ENCODE data around the gene NPDC1.

The NPDC1 gene

GRCh38 chr9:137056739-137057415 lies 10.9 kb upstream of the NPDC1 start:
- DNase-seq (ENCODE audit: low read depth, low spot score), result no peak

- DNase-seq (ENCODE audit: low read depth, low spot score), result peak; percentile 77
Measured at GRCh38 chr9:137055385-137056364, 9.7 kb upstream of the NPDC1 start.

GRCh38 chr9:137054932-137055384 lies 9.0 kb upstream of the NPDC1 start:
- DNase-seq (ENCODE audit: low read depth, low spot score), result no peak

DNA sequence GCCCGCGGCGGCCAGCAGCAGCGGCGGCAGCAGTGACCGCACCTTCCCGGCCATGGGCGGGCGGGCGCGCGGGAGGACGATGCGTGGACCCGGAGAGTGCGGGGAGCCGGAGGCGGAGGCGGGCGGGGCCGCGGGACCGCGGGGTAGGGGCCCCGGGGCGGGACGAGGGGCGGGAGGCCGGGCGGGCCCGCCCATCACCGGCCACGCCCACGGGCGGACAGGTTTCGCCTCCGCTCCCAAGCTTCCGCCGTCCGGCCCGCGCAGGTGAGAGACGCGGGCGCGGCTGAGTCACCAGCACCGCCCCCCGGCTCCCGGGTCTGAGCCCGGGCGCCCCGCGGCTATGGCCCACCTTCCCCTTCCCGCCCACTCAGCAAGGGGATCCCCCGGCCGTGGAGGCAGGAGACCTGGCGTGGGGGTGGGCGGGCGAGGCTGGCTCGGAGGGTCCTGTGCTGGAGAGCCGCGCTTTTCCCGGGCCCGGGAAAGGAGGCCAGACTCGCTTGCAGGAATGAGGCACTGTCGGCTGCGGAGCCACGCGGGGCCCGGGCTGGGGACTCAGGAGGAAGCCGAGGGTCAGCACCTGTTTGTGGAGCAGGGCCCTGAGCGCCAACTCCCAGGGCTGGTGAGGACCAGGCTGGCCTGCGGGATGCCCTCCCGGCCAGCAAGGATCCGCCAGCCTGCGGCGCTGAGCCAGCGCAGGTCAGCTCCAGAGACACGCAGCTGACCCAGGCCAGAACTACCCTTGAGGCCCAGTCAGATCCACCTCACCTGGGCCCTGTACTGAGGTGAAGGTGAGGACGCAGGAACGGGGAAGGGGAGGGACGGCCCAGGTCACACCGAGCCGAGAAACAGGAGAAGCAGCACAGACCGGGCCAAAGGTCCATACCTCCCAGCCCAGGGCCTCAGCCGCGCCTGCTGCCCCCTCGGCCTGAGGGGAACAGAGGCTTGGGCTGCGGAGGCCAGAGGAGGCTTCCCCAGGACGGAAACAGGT lies 8.3 kb upstream of the NPDC1 start, which contains the start of gene ENTPD2:
Gene ENTPD2 (minus strand): TSS at position 118 of the 988 bp plus-strand sequence. CDS start 64 bp downstream, at position 54.
- no peak for DNase-seq (ENCODE audit: low read depth, low spot score)

GRCh38 chr9:137052998-137053943 lies 7.3 kb upstream of the NPDC1 start:
- DNase-seq (ENCODE audit: low read depth, low spot score), result no peak

DNA sequence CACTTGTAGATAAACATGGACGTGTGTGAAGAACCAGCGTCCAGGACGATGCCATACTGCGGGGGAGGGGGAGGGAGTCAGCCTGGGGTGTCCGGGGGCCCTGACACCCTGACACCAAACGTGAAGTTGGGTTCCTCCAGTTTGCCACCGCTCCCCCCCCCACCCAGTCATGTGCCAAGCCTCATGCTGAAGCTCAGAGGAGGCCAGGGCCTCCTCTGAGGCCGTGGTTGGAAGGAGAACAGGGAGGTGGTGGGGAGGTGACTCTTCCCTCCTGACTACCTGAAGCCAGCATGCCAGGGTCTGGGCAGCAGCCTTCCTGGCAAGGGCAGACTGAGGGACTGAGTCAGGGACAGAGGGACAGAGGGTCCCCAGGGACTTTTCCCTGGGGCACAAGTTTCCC lies 6.3 kb upstream of the NPDC1 start:
- no peak for DNase-seq (ENCODE audit: low read depth, low spot score)

- DNase-seq (ENCODE audit: low read depth, low spot score), result no peak
Measured at GRCh38 chr9:137051145-137051724, 5.3 kb upstream of the NPDC1 start.

GRCh38 chr9:137050570-137050969 lies 4.6 kb upstream of the NPDC1 start:
- no peak for DNase-seq (ENCODE audit: low read depth, low spot score)

GRCh38 chr9:137049544-137050449 lies 3.8 kb upstream of the NPDC1 start:
- DNase-seq (ENCODE audit: low read depth, low spot score), result no peak

DNA sequence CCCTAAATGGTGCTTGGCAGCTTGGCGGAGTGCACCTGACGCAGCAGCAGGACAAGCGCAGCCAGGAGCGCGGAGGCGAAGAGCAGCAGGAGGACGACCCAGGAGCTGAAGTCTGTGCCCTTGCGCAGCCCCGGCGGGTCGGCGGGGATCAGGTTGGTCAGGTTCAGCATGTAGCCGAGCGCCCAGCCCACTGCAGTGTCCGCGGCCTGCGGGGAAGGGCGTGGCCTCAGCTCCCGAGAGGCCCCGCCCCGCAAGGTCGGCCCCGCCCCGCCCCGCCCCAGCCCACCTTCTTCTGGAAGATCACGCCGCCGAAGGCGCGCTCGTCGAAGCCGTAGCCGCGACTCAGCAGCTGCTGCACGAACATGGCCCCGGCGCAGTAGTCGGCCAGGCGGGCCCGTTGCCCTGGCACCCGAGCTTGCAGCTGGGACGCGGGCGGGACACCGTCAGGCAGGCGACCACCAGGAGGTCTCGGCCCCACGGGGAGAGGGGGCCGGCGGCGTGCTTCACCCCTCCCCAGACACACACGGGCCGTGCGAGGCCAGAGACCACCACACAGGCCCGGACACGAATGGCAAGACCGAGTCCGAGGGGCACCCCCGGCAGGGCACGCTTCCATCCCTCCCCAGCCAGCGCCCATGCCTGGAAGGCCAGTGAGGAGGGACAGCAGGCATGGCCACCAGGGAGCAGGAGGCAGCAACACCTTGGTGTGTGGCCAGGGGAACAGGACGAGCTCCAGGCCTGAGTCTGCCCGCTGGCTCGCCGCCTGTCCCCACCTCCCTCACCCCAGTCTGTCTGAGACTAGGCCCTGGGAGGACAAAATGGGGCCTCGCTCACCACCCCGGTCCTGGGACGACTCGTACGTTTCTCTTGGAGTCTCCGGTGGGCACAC lies 2.9 kb upstream of the NPDC1 start:
- no peak for DNase-seq (ENCODE audit: low read depth, low spot score)

DNA sequence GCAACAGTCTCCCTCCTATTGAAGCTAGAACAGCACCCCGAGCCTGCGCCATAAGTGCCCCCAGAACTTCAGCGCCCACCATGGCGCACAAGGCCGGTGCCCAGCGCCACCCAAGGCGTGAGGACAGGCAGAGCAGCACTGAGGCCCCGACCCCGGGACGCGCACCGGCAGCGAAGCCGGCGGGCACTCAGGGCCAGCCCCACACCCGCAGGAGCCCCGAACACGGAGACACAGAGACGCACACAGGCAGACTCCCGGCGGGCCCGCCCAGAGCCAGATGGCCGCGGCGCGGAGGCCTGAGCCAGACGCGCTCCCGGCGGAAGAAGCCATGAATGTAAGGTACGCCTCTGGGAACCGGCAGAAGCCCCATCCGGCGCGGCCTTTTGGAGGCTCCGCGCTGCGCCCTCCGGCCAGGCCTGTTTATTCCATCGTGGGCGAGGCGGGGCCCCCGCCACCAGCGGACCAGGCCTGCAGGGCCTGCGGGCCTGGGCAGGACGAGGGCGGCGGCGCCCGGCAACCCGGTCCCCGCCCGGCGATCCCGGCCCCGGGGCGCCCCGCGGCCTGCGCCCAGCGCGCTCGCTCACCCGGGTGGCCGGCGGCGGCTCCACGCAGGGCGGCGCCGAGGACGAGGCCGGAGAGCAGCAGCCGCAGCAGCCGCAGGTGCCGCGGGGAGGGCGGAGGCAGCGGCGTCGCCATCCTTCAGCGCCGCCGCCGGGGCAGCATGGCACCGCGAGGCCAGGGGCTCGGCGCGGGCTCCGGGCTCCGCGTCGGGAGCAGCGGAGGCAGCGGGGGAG lies 486 bp downstream of the NPDC1 start:
- no peak for DNase-seq (ENCODE audit: low read depth, low spot score)

GRCh38 chr9:137044502-137045177 lies 1.3 kb downstream of the NPDC1 start:
- DNase-seq (ENCODE audit: low read depth, low spot score), result no peak

DNA sequence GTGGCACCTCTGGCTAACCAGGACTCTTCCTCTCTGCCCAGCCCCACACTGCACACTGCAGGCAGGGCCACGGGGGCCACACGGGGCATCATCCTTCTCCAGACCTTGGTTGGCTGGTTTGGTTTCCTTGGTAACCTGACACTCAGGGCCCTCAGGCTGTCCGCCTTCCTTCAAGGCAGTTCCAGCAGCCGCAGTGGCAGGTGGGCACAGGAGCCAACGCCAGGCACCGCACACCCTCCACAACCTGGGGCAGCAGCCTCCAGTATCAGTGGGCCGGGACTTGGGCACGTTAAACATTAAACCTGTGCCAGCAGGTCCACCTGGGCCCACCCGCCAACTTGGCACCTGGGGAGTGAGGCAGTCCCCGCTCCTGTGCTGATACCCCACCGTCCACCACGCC lies 1.9 kb downstream of the NPDC1 start:
- DNase-seq (ENCODE audit: low read depth, low spot score), result no peak

DNA sequence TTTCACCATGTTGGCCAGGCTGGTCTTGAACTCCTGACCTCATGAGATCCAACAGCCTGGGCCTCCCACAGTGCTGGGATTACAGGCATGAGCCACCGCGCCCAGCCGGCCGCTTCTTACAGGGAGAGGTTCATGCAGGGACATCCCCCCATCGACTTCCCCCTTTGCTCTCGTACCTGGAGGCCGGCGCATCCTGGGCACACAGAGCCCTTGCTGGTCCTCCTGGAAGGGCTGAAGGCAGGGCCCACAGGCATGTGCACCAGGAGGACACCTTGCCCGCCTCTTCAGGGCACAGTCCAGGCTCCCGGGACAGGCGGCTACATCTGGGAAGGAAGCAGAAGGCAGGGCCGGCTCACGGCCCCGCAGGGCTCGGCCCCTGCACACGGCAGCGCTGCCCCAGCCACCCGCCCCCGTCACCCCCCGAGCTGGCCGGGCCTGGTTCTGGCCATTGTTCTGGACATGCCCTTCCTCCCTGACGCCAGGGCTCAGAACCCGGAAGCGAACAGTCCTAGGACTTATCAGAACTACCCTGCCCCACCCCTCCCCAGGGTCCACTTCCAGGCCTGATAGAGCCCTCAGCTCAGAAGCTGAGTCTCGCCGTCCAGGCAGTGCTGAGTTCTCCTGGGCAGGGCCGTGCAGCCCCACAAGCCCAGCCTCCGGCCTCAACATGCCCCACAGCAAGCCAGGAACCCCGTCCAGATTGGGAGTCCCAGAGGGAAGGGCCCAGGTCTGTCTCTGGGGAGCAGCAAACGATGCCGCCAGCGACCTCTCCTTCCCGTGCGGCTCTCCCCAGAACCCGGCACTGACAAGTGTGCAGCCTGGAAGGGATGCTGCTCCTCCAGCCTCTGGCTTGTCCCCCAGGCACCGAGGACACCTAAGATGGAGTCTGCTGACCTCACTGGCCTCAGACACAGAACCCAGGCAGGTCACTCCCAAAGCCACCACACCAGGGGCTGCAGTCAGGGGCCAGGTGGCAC lies 2.9 kb downstream of the NPDC1 start:
- no peak for DNase-seq (ENCODE audit: low read depth, low spot score)

DNA sequence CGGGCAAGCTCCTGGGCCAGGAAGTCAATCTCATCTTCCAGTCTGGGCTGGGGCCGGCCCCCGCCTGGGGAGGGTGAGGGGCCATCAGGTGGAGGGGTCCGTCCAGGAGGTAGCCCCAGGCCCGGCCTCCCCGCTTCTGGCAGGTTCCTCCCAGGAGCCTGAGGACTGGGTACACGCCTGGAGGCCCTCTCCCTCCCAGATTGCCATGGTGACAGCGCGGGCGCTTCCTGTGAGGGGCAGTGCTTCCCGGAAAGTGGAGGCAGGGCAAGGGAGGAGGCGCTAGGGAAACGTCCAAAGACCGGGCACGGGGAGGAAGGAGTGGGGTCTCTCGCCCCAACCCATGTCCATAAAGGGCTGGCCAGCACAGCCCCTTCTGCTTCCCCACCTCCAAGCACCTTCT lies 4.9 kb downstream of the NPDC1 start:
- no peak for DNase-seq (ENCODE audit: low read depth, low spot score)

All from brain pericyte (primary cell).